Skeletal muscle tissue (tissue), 4 donors: ENCODE measurements around the gene ODAD3. TPM values are rescaled to one million over a fixed set of nuclear protein-coding genes. Genes with fewer than 3 reads are reported as not detected.

Source experiments
- H3K27ac ChIP-seq: one replicate; pipeline ENCODE4 v1.7.0; 2013; ENCODE audit warnings: mild to moderate bottlenecking, low read depth, low read length, inconsistent platforms
- H3K27me3 ChIP-seq, 3 donors: one replicate each; pipeline ENCODE4 v1.7.0; 2013; ENCODE audit warnings: low read length in 3 of 3; ENCODE audit not compliant: control insufficient read depth in 3 of 3, insufficient read depth in 3 of 3
- H3K36me3 ChIP-seq, 3 donors: one replicate each; pipeline ENCODE4 v1.7.0; 2013; ENCODE audit warnings: low read length in 3 of 3; ENCODE audit not compliant: control insufficient read depth in 3 of 3, insufficient read depth in 3 of 3
- H3K4me1 ChIP-seq, 3 donors: one replicate each; pipeline ENCODE4 v1.7.0; 2013; ENCODE audit warnings: low read length in 3 of 3, mild to moderate bottlenecking in 3 of 3; ENCODE audit not compliant: control insufficient read depth in 3 of 3, insufficient read depth in 3 of 3
- H3K4me3 ChIP-seq, 3 donors: one replicate each; pipeline ENCODE4 v1.7.0; 2013; ENCODE audit warnings: low read length in 3 of 3
- H3K9ac ChIP-seq, 3 donors: one replicate each; pipeline ENCODE4 v1.7.0; 2013; ENCODE audit warnings: low read length in 3 of 3, mild to moderate bottlenecking in 3 of 3, moderate library complexity in 2 of 3, low read depth in 1 of 3
- H3K9me3 ChIP-seq, 3 donors: one replicate each; pipeline ENCODE4 v1.7.0; 2013; ENCODE audit warnings: low read length in 3 of 3; ENCODE audit not compliant: control insufficient read depth in 3 of 3
- total RNA-seq: library from RNA; depleted of rRNA; stranded (reverse); fragments of >200 nt; gene quantifications from one replicate; pipeline ENCODE4 v1.2.3, GENCODE V29; 2014
- donor health status: Osteomylitis.

The ODAD3 gene
- total RNA-seq, 1 donor from 2014 or later = not detected

DNA sequence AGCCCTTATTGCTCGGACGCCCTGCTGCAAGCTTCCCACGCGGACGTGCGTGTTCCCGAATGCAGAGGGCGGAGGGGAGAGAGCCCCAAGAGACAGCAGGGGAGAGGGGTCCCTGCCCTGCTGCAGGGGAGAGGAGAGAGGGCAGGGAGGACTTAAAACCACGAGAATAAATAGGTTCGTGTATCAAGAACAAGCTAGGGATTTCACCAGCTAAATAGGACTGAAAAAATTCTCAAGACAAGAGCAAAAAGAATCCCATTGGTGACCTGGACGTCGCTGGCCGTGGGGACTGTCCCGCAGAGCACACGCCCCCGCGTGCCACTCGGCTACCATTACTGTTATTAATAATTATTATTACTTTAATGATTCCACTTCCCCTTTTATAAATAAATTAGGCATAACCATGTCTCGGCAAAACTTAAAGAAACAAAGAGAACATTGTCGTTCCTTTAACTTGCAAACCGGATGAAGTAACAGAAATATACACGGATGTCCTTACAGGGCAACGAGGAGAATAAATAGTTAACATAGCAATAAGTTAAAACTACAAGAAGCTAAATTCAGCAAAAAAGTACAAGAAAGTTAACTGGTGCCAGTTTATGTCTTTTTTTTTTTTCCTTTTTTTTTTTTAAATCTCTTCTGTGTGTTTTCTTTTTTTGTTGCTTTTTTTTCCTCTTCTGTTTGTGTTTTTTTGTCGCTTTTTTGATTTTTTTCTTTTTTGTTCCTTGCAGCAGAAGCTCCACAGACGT is 17.1 kb upstream of the ODAD3 start:
- H3K4me1 ChIP-seq = no peaks in the 10 kb centered on the region
- H3K36me3 ChIP-seq = peaks cover 7 to 18% (median 13%) of the 10 kb centered on the region in 3 donors
- H3K27me3 ChIP-seq = peaks cover 0 to 12% (median 5%) of the 10 kb centered on the region in 3 donors
- no peak overlapping the region for H3K9ac ChIP-seq
- H3K9me3 ChIP-seq = no peaks in the 10 kb centered on the region
- no peak overlapping the region for H3K4me3 ChIP-seq
- H3K27ac ChIP-seq = no peak overlapping the region

DNA sequence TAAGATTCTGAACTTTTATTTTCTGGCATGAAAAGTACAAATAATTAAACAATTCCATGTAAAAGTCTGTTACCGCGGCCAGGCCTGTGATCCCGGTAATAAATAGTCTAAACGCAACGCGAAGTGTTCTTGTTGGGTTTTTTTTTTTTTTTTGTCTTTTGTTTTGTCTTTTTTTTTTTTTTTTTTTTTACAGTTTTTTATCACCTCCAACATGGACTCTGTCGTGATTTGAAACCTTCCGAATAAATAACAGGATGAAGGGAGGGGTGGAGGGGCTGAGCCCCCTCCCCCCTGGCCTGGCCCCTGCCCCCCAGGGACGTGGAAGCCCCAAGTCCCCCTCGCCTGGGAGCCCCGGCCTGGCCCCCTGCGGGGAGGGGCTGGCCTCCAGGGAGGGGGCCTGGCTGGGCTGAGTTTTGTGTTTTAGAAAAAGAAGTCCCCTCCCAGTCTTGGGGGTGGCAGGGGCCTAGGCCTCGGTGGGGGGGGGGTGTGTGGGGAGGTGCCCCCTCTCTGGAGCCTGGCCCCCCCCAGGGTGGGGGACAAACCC is 16.5 kb upstream of the ODAD3 start:
- no peak overlapping the region for H3K27ac ChIP-seq
- no peaks in the 10 kb centered on the region for H3K9me3 ChIP-seq
- H3K4me3 ChIP-seq = no peak overlapping the region
- peaks cover 7 to 20% (median 15%) of the 10 kb centered on the region in 3 donors for H3K36me3 ChIP-seq
- H3K9ac ChIP-seq = no peak overlapping the region
- no peaks in the 10 kb centered on the region for H3K4me1 ChIP-seq
- H3K27me3 ChIP-seq = peaks cover 0 to 12% (median 5%) of the 10 kb centered on the region in 3 donors

DNA sequence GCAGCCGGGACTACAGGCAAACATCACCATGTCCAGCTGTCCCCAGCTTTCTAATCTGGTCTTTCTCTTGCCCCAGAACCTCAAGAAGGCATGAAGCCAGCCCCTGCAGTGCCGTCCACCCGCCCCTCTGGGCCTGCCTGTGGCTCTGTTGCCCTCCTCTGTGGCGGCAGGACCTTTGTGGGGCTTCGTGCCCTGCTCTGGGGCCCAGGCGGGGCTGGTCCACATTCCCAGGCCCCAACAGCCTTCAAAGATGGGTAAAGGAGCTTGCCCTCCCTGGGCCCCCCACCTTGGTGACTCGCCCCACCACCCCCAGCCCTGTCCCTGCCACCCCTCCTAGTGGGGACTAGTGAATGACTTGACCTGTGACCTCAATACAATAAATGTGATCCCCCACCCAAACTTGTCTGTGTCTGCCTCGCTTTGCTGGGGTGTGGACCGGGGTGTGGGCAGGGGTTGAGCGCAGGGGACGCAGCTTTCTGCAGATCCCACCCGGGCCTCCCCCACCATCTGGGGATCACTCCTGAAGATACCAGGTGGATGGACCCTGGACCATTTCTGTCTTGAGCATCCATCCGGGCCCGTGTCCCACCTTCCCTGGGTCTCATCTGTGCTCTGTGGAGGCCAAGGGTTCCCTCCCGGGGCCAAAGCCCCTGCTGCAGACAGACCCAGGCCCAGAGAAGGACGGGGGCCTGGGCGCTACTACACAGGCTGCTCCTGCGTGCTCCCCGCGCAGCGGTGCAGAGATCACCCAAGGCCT is 15.8 kb upstream of the ODAD3 start:
- Histone ChIP-seq H3K9me3 (no peaks in the 10 kb centered on the region), H3K4me3 (no peak overlapping the region), H3K27ac (no peak overlapping the region), H3K36me3 (peaks cover 7 to 22% (median 15%) of the 10 kb centered on the region in 3 donors), H3K4me1 (no peaks in the 10 kb centered on the region), H3K27me3 (peaks cover 0 to 12% (median 5%) of the 10 kb centered on the region in 3 donors), H3K9ac (no peak overlapping the region)

DNA sequence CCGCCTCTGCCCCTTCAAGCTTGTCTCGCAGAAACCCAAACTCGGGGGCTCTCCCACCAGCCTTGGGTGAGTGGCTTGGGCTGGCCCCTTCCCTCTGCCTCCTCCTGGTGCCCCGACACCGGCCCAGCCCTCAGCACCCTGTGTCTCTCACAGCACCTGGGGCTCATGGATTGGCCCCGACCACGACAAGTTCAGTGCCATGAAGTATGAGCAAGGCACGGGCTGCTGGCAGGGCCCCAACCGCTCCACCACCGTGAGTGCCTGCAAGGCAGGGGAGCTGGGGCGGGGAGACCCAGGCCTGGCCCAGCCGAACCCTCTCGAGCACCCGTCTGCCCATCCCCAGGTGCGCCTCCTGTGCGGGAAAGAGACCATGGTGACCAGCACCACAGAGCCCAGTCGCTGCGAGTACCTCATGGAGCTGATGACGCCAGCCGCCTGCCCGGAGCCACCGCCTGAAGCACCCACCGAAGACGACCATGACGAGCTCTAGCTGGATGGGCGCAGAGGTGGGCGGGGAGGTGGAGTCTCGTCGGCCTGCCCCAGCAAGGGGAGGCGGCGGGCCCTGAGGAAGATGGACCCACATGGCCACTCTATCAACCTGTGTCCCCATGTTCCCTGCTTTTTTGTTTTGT is 14.1 kb upstream of the ODAD3 start:
- no peaks in the 10 kb centered on the region for H3K9me3 ChIP-seq
- H3K4me1 ChIP-seq = no peaks in the 10 kb centered on the region
- no peak overlapping the region for H3K27ac ChIP-seq
- no peak overlapping the region for H3K9ac ChIP-seq
- H3K36me3 ChIP-seq = peaks cover 16 to 28% (median 21%) of the 10 kb centered on the region in 3 donors
- H3K4me3 ChIP-seq = no peak overlapping the region
- peaks cover 0 to 8% (median 5%) of the 10 kb centered on the region in 3 donors for H3K27me3 ChIP-seq

DNA sequence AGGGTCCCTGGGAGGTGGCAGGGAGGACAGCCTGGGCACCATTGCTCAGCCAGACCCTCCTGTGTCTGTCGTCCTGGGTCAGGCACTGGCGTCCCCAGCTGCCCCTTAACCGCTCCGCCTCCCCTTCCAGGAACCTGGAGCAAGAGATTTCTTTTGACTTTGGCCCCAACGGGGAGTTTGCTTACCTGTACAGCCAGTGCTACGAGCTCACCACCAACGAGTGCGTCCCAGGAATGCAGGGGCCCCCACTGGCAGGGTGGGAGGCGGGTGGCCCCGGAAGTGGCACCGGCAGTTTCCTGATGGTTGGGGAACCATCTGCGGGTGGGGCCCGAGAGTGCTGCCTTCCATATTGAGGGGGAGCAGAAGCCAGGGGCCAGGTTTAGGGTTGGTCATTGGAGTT is 13.5 kb upstream of the ODAD3 start:
- no peaks in the 10 kb centered on the region for H3K4me1 ChIP-seq
- peaks cover 0 to 6% (median 4%) of the 10 kb centered on the region in 3 donors for H3K27me3 ChIP-seq
- peaks cover 19 to 31% (median 23%) of the 10 kb centered on the region in 3 donors for H3K36me3 ChIP-seq
- H3K27ac ChIP-seq = no peak overlapping the region
- no peak overlapping the region for H3K4me3 ChIP-seq
- H3K9ac ChIP-seq = no peak overlapping the region
- H3K9me3 ChIP-seq = no peaks in the 10 kb centered on the region

DNA sequence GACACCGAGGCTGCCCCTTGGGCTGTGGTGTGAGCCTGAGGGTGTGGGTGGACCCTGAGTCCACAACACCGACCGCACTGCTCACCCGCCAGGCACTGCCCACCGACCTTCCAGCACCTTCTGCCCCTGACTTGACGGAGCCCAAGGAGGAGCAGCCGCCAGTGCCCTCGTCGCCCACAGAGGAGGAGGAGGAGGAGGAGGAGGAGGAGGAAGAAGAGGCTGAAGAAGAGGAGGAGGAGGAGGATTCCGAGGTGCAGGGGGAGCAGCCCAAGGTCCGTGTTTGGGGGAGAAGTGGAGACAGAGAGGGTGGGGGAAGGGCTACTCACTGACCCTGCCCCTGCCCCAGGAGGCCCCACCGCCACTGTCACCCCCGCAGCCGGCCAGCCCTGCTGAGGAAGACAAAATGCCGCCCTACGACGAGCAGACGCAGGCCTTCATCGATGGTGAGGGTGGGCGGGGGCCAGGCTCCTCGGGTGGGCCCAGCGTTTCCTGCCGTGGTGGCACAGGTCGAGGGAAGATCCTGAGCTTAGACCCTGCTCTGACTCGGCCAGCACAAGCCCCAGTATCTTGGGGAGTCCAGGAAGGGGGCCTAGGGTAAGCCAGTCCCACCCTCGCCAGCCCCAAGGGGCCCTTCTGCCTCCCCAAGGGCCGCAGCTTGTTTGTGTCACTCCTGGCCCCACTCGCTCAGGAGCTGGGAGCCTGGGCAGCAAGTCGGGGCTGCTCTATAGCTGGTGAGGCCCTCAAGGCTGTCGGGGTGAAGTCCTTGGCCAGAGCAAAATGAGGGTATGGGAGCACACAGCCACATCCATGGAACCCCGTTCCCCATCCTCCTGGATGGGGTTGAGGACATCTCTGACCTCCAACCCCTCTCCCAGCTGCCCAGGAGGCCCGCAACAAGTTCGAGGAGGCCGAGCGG is 12.7 kb upstream of the ODAD3 start:
- H3K9ac ChIP-seq = no peak overlapping the region
- no peaks in the 10 kb centered on the region for H3K27me3 ChIP-seq

DNA sequence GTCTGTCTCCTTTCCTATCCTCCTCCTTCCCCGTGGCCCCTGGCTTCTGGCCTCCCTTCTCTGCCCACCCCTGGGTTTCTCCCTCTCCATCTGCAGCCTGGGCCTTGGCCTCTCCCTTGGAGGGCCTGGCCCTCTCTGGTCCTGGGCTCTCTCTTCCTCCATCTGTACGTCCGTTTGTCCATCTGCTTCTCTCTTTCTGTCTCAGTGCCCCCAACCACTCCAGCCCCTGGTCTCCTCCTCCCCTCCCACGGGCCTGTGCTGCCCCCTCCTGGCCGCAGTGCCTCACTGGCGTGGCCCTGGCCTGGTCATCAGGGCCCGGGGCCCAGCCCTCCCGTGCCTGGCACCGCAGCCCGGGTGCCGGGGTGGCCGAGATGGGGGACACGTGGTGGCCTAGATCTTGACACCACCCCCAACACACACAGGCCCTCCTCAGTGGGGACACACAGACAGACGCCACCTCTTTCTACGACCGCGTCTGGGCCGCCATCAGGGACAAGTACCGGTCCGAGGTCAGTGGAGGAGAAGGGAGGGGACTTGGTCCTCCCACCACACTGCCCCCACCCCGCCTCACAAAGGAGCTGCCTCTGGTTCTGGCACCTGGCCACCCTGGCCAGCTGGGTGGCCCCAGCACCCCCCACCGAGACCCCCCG is 11.9 kb upstream of the ODAD3 start:
- Histone ChIP-seq H3K9ac (no peak overlapping the region), H3K9me3 (no peaks in the 10 kb centered on the region), H3K27me3 (no peaks in the 10 kb centered on the region), H3K36me3 (peaks cover 26 to 39% (median 30%) of the 10 kb centered on the region in 3 donors), H3K4me1 (no peaks in the 10 kb centered on the region), H3K27ac (no peak overlapping the region), H3K4me3 (no peak overlapping the region)

More for the DNA sequence above, 12.7 kb upstream of the ODAD3 start:
- H3K9me3 ChIP-seq = no peaks in the 10 kb centered on the region
- no peak overlapping the region for H3K27ac ChIP-seq
- H3K4me3 ChIP-seq = no peak overlapping the region
- no peaks in the 10 kb centered on the region for H3K4me1 ChIP-seq
- peaks cover 19 to 31% (median 23%) of the 10 kb centered on the region in 3 donors for H3K36me3 ChIP-seq

DNA sequence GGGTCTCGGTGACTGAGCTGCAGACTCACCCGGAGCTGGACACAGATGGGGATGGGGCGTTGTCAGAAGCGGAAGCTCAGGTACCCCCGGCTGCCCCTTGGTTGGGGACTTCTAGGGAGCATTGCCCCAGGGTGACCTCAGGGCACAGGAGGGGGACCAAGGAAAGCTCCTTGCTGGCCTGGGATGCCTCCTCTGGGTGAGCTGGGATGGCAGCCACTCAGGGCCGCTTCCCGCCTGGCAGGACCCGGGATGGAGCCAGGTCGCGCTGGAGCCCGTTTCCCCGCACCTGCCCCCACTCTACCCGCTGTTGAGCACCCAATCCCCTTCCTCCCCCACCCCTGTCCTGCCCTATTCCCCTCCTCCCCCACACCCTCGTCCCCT is 11.3 kb upstream of the ODAD3 start:
- H3K9ac ChIP-seq = no peak overlapping the region
- H3K4me1 ChIP-seq = no peaks in the 10 kb centered on the region
- H3K27me3 ChIP-seq = no peaks in the 10 kb centered on the region
- no peaks in the 10 kb centered on the region for H3K9me3 ChIP-seq
- H3K27ac ChIP-seq = no peak overlapping the region
- H3K36me3 ChIP-seq = peaks cover 31 to 44% (median 36%) of the 10 kb centered on the region in 3 donors
- H3K4me3 ChIP-seq = no peak overlapping the region

DNA sequence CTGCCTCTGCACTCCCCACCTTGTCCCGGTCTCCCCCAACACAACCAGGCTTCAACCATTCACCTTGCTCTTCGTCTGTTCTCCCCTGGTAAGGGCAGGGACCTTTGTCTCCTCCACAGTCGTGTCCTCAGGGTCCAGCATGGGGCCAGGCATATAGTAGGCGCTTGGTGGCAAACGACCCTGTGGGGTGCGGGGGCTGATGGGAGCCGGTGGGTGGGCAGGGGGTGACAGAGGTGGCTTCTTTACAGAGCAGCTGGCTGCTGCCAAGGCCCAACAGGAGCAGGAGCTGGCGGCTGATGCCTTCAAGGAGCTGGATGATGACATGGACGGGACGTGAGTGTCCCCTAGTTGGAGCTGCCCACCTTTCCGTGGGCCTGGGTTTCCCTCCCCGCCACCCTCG is 10.2 kb upstream of the ODAD3 start:
- H3K27ac ChIP-seq = no peak overlapping the region
- no peaks in the 10 kb centered on the region for H3K27me3 ChIP-seq
- H3K9me3 ChIP-seq = no peaks in the 10 kb centered on the region
- no peak overlapping the region for H3K9ac ChIP-seq
- H3K36me3 ChIP-seq = peaks cover 37 to 50% (median 37%) of the 10 kb centered on the region in 3 donors
- H3K4me3 ChIP-seq = no peak overlapping the region
- no peaks in the 10 kb centered on the region for H3K4me1 ChIP-seq
